ENCODE results near the gene NUDT14. TPM values are rescaled to one million over a fixed set of nuclear protein-coding genes. Genes with fewer than 3 reads are reported as not detected.

NUDT14 gene
- polyA plus RNA-seq (2013) = 7.0 TPM

GRCh38 chr14:105180592-105181548, at the start of gene NUDT14:
NUDT14 (minus strand) TSS chr14:105181312; CDS start chr14:105181209, 103 bp downstream.
- ChIA-PET POLR2A (interaction anchor here (1.1 to 2.2 kb wide), 2 partner anchors 14 to 15 kb away, joined by 3 to 7 read pairs; no protein-coding TSS in a partner anchor), CTCF (interaction anchor here (0.6 to 18.8 kb wide), 10 partner anchors 9 to 119 kb away, joined by 3 to 248 read pairs (median 4); no protein-coding TSS in a partner anchor)
- H3K4me1 ChIP-seq (ENCODE audit: control extremely low read depth in 1 of 4, control insufficient read depth in 4 of 4, insufficient read depth in 4 of 4, low read length in 3 of 4) = peaks cover 0 to 31% (median 26%) of the 10 kb centered on the region in 4 experiments
- H3K9me3 ChIP-seq (ENCODE audit: control extremely low read depth in 1 of 5, control insufficient read depth in 4 of 5, insufficient read depth in 2 of 5, low read depth in 1 of 5, low read length in 4 of 5) = no peaks in the 10 kb centered on the region
- H3K27ac ChIP-seq (ENCODE audit: insufficient read depth in 1 of 2, low read depth in 1 of 2, low read length in 2 of 2, poor library complexity in 1 of 2, severe bottlenecking in 2 of 2) = no peak within 1 kb of the TSS
- 1% methylated on average over 83 of the region's 106 CpGs for WGBS (ENCODE audit: insufficient coverage)
- H3K36me3 ChIP-seq (ENCODE audit: control insufficient read depth in 4 of 4, insufficient read depth in 4 of 4, low read length in 3 of 4) = no peaks in the 10 kb centered on the region
- peaks cover 0 to 15% (median 0%) of the 10 kb centered on the region in 5 experiments for H3K27me3 ChIP-seq (replicated peaks in 2 of 5; ENCODE audit: control insufficient read depth in 4 of 5, insufficient read depth in 5 of 5, low read length in 4 of 5)
- peak; percentile 44 to 59 (median 48) for DNase-seq
- H3K4me3 ChIP-seq (ENCODE audit: control insufficient read depth in 1 of 7, extremely low read depth in 1 of 7, insufficient read depth in 4 of 7, low read depth in 2 of 7, low read length in 6 of 7) = peak within 1 kb of the TSS; percentile 6 to 72 (median 60)

- Histone ChIP-seq H3K9me3 (ENCODE audit: control extremely low read depth in 1 of 5, control insufficient read depth in 4 of 5, insufficient read depth in 2 of 5, low read depth in 1 of 5, low read length in 4 of 5) (peaks cover 0 to 2% (median 0%) of the 10 kb centered on the region in 5 experiments), H3K27ac (ENCODE audit: insufficient read depth in 1 of 2, low read depth in 1 of 2, low read length in 2 of 2, poor library complexity in 1 of 2, severe bottlenecking in 2 of 2) (no peak overlapping the region), H3K27me3 (replicated peaks in 2 of 5; ENCODE audit: control insufficient read depth in 4 of 5, insufficient read depth in 5 of 5, low read length in 4 of 5) (no peaks in the 10 kb centered on the region), H3K4me1 (ENCODE audit: control extremely low read depth in 1 of 4, control insufficient read depth in 4 of 4, insufficient read depth in 4 of 4, low read length in 3 of 4) (no peaks in the 10 kb centered on the region), H3K36me3 (ENCODE audit: control insufficient read depth in 4 of 4, insufficient read depth in 4 of 4, low read length in 3 of 4) (peaks cover 6 to 37% (median 21%) of the 10 kb centered on the region in 4 experiments), H3K4me3 (ENCODE audit: control insufficient read depth in 1 of 7, extremely low read depth in 1 of 7, insufficient read depth in 4 of 7, low read depth in 2 of 7, low read length in 6 of 7) (no peak overlapping the region)
- no peak for DNase-seq
- 95% methylated on average over 14 of the region's 18 CpGs for WGBS (ENCODE audit: insufficient coverage)
- POLR2A ChIA-PET = no interaction called here
- CTCF ChIA-PET = no interaction called here
Measured at GRCh38 chr14:105229099-105229655, 48.1 kb upstream of the NUDT14 start.

GRCh38 chr14:105228562-105228961, 47.5 kb upstream of the NUDT14 start:
- Histone ChIP-seq H3K27me3 (replicated peaks in 2 of 5; ENCODE audit: control insufficient read depth in 4 of 5, insufficient read depth in 5 of 5, low read length in 4 of 5) (no peaks in the 10 kb centered on the region), H3K36me3 (ENCODE audit: control insufficient read depth in 4 of 4, insufficient read depth in 4 of 4, low read length in 3 of 4) (peaks cover 7 to 42% (median 24%) of the 10 kb centered on the region in 4 experiments), H3K9me3 (ENCODE audit: control extremely low read depth in 1 of 5, control insufficient read depth in 4 of 5, insufficient read depth in 2 of 5, low read depth in 1 of 5, low read length in 4 of 5) (peaks cover 0 to 2% (median 0%) of the 10 kb centered on the region in 5 experiments), H3K27ac (ENCODE audit: insufficient read depth in 1 of 2, low read depth in 1 of 2, low read length in 2 of 2, poor library complexity in 1 of 2, severe bottlenecking in 2 of 2) (no peak overlapping the region), H3K4me1 (ENCODE audit: control extremely low read depth in 1 of 4, control insufficient read depth in 4 of 4, insufficient read depth in 4 of 4, low read length in 3 of 4) (no peaks in the 10 kb centered on the region), H3K4me3 (ENCODE audit: control insufficient read depth in 1 of 7, extremely low read depth in 1 of 7, insufficient read depth in 4 of 7, low read depth in 2 of 7, low read length in 6 of 7) (no peak overlapping the region)
- 95% methylated on average over 17 of the region's 17 CpGs for WGBS (ENCODE audit: insufficient coverage)
- ChIA-PET POLR2A (no interaction called here), CTCF (no interaction called here)
- DNase-seq = no peak

GRCh38 chr14:105227346-105227745, 46.2 kb upstream of the NUDT14 start:
- Histone ChIP-seq H3K27me3 (replicated peaks in 2 of 5; ENCODE audit: control insufficient read depth in 4 of 5, insufficient read depth in 5 of 5, low read length in 4 of 5) (no peaks in the 10 kb centered on the region), H3K36me3 (ENCODE audit: control insufficient read depth in 4 of 4, insufficient read depth in 4 of 4, low read length in 3 of 4) (peaks cover 13 to 52% (median 28%) of the 10 kb centered on the region in 4 experiments), H3K4me3 (ENCODE audit: control insufficient read depth in 1 of 7, extremely low read depth in 1 of 7, insufficient read depth in 4 of 7, low read depth in 2 of 7, low read length in 6 of 7) (no peak overlapping the region), H3K4me1 (ENCODE audit: control extremely low read depth in 1 of 4, control insufficient read depth in 4 of 4, insufficient read depth in 4 of 4, low read length in 3 of 4) (no peaks in the 10 kb centered on the region), H3K9me3 (ENCODE audit: control extremely low read depth in 1 of 5, control insufficient read depth in 4 of 5, insufficient read depth in 2 of 5, low read depth in 1 of 5, low read length in 4 of 5) (peaks cover 0 to 2% (median 0%) of the 10 kb centered on the region in 5 experiments), H3K27ac (ENCODE audit: insufficient read depth in 1 of 2, low read depth in 1 of 2, low read length in 2 of 2, poor library complexity in 1 of 2, severe bottlenecking in 2 of 2) (no peak overlapping the region)
- ChIA-PET CTCF (interaction anchor here (1.2 kb wide), 2 partner anchors 19 to 24 kb away, joined by 3 read pairs; no protein-coding TSS in a partner anchor), POLR2A (no interaction called here)
- DNase-seq = no peak
- WGBS (ENCODE audit: insufficient coverage) = 94% methylated on average over 8 of the region's 14 CpGs

GRCh38 chr14:105226198-105226597, 45.1 kb upstream of the NUDT14 start:
- POLR2A ChIA-PET = no interaction called here
- Histone ChIP-seq H3K4me3 (ENCODE audit: control insufficient read depth in 1 of 7, extremely low read depth in 1 of 7, insufficient read depth in 4 of 7, low read depth in 2 of 7, low read length in 6 of 7) (no peak overlapping the region), H3K36me3 (ENCODE audit: control insufficient read depth in 4 of 4, insufficient read depth in 4 of 4, low read length in 3 of 4) (peaks cover 13 to 61% (median 35%) of the 10 kb centered on the region in 4 experiments), H3K9me3 (ENCODE audit: control extremely low read depth in 1 of 5, control insufficient read depth in 4 of 5, insufficient read depth in 2 of 5, low read depth in 1 of 5, low read length in 4 of 5) (no peaks in the 10 kb centered on the region), H3K27ac (ENCODE audit: insufficient read depth in 1 of 2, low read depth in 1 of 2, low read length in 2 of 2, poor library complexity in 1 of 2, severe bottlenecking in 2 of 2) (no peak overlapping the region), H3K27me3 (replicated peaks in 2 of 5; ENCODE audit: control insufficient read depth in 4 of 5, insufficient read depth in 5 of 5, low read length in 4 of 5) (no peaks in the 10 kb centered on the region), H3K4me1 (ENCODE audit: control extremely low read depth in 1 of 4, control insufficient read depth in 4 of 4, insufficient read depth in 4 of 4, low read length in 3 of 4) (no peaks in the 10 kb centered on the region)
- no peak for DNase-seq
- CTCF ChIA-PET = interaction anchor here (1.2 kb wide), 1 partner anchor 18 kb away, joined by 3 read pairs; no protein-coding TSS in a partner anchor
- 93% methylated on average over 9 of the region's 10 CpGs for WGBS (ENCODE audit: insufficient coverage)

- ChIA-PET POLR2A (interaction anchor here (0.6 kb wide), 1 partner anchor 1546 kb away, joined by 4 read pairs; no protein-coding TSS in a partner anchor), CTCF (interaction anchor here (1.6 kb wide), 1 partner anchor 18 kb away, joined by 4 read pairs; no protein-coding TSS in a partner anchor)
- DNase-seq = no peak
- no peaks in the 10 kb centered on the region for H3K4me1 ChIP-seq (ENCODE audit: control extremely low read depth in 1 of 4, control insufficient read depth in 4 of 4, insufficient read depth in 4 of 4, low read length in 3 of 4)
- H3K27ac ChIP-seq (ENCODE audit: insufficient read depth in 1 of 2, low read depth in 1 of 2, low read length in 2 of 2, poor library complexity in 1 of 2, severe bottlenecking in 2 of 2) = no peak overlapping the region
- peaks cover 13 to 73% (median 44%) of the 10 kb centered on the region in 4 experiments for H3K36me3 ChIP-seq (ENCODE audit: control insufficient read depth in 4 of 4, insufficient read depth in 4 of 4, low read length in 3 of 4)
- no peak overlapping the region for H3K4me3 ChIP-seq (ENCODE audit: control insufficient read depth in 1 of 7, extremely low read depth in 1 of 7, insufficient read depth in 4 of 7, low read depth in 2 of 7, low read length in 6 of 7)
- no peaks in the 10 kb centered on the region for H3K9me3 ChIP-seq (ENCODE audit: control extremely low read depth in 1 of 5, control insufficient read depth in 4 of 5, insufficient read depth in 2 of 5, low read depth in 1 of 5, low read length in 4 of 5)
- 95% methylated on average over 8 of the region's 11 CpGs for WGBS (ENCODE audit: insufficient coverage)
- no peaks in the 10 kb centered on the region for H3K27me3 ChIP-seq (replicated peaks in 2 of 5; ENCODE audit: control insufficient read depth in 4 of 5, insufficient read depth in 5 of 5, low read length in 4 of 5)
Measured at GRCh38 chr14:105224845-105225570, 43.9 kb upstream of the NUDT14 start.
